Measurements from ENCODE around the gene CCDC159.

CCDC159 gene

GRCh38 chr19:11390933-11391680, 44.8 kb downstream of the CCDC159 start:
- no peak for DNase-seq (ENCODE audit: low read depth in 2 of 2)

- DNase-seq (ENCODE audit: low read depth in 2 of 2) = no peak
Measured at GRCh38 chr19:11397089-11397610, 50.8 kb downstream of the CCDC159 start.

- no peak for DNase-seq (ENCODE audit: low read depth in 2 of 2)
Measured at GRCh38 chr19:11399667-11400066, 53.3 kb downstream of the CCDC159 start.

- no peak for DNase-seq (ENCODE audit: low read depth in 2 of 2)
Measured at GRCh38 chr19:11400798-11401197, 54.5 kb downstream of the CCDC159 start.

GRCh38 chr19:11401808-11402543, 55.7 kb downstream of the CCDC159 start:
- no peak for DNase-seq (ENCODE audit: low read depth in 2 of 2)

All from stimulated activated CD8-positive, alpha-beta memory T cell treated with anti-CD3 and anti-CD28 coated beads, Interleukin-7, amount 100 ng/mL, for 1 hour (primary cell).